ENCODE measurements around the gene DOK7. TPM values are rescaled to one million over a fixed set of nuclear protein-coding genes. Genes with fewer than 3 reads are reported as not detected.

Gene DOK7
- total RNA-seq, 2 experiments from 2014 or later, result not detected

DNA sequence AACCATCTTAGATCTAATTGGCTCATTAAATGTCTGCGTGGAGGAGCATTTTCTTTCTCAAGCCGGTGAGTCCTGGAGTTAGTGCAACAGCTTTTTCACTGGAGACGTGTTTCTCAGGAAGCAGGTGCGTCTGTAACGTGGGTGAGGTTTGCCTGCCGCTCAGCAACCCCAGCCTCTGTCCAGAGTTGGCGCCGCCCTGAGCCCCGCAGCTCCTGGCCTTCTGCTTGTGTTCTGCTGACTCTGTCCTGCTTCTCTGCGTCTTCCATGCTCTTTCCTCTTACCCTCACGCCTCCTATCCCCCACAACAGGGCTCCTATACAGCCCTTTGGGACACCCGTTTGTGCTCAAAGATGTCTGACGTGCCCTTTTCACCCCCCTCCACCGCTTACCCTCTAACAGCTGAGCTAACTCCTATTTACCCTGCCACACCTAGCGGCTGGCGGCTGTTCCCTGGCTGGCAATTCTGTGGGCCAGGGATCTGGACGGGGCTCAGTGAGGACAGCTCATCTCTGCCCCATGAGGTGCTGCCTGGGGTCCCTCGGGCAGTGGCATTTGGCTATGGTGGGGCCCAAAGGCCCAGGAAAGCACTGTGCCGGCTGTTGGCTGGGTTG, 18.8 kb downstream of the DOK7 start:
- ChIA-PET CTCF (interaction anchor here (1.2 to 2.1 kb wide), 3 partner anchors 12 to 136 kb away, joined by 4 to 7 read pairs (median 5); no protein-coding TSS in a partner anchor), POLR2A (no interaction called here)

DNA sequence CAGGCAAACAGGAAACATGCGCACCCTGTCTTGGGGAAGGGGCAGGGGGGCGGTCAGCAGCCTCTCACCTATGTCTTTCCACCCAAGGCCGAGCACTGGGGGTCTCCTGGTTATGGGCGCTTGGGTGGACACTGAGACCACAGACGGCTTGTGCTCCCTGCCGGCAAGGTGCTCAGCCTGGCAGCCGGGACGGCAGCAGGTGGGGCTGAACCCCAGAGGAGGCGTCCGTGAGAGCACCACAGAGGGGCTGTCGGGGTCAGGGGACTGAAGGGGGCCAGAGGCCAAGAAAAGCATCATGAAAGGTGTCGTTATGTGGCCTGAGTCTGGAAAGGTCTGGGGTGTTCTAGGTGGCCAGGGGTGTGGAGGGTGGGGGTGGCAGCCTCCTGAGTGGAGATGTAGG, 19.6 kb downstream of the DOK7 start:
- POLR2A ChIA-PET, result no interaction called here
- CTCF ChIA-PET, result no interaction called here

DNA sequence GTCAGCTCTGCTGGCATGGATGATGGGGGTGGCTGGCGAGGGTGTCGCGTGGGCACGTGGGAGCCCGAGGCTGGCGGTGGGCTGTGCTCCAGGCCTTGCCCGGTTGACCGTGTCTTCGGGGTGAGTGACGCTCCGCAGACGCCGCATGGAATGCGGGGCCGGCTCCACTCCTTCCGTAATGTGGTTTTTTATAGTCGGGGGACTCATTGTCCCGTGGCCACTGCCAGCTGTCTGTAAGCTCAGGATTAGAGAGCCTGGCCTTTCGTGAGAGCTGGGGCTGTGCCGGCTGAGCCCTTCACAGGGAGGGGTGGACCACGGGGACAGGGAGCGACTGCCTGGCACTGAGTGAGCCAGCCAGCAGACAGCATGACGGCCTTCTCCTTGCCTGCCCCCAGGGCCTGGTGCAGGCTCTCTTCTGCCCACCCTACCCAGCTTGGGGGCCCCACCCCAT, 20.4 kb downstream of the DOK7 start:
- ChIA-PET CTCF (no interaction called here), POLR2A (no interaction called here)

DNA sequence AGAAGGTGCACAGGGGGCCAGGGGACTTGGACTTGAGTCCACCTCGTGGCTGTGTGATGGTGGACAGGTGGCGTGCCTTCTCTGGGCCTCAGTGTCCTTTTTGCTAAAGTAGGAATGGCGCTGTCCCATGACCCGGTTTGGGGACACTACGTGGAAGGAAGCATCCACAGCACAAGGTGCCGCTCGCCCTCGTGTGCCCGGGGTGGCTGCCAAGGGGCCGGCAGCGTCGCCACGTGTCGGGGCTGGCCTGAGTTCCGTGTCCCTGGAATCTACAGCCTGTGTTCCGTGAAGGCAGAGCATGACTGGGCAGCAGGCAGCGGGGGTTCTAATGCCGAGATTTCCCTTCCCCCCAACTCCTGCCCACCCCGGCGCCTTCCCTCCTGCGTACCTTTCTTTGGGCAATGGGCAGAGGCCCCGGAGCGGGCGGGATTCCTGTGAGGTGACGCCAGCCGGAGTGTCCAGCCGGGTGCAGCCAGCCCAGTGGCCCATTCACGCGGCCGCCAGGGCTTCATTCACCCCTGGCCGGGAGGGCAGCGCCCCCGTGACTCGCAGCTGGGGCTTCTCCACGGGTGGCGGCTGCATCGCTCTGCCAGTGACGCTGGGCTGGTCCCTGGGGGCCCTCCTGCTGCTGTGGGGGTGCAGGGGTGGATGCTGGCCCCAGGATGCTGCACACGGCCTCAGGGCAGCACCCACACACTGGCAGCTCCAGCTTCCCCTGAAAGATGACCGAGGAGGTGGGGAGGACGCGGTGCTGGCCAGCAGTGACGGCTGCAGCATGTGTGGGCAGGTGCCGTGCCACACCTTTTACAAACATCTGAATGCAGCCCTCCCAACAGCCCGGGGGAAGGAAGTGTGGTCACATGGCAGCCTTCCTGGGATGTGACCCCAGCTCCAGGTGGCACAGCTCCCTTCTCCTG, 21.2 kb downstream of the DOK7 start:
- CTCF ChIA-PET, result no interaction called here
- POLR2A ChIA-PET, result no interaction called here

DNA sequence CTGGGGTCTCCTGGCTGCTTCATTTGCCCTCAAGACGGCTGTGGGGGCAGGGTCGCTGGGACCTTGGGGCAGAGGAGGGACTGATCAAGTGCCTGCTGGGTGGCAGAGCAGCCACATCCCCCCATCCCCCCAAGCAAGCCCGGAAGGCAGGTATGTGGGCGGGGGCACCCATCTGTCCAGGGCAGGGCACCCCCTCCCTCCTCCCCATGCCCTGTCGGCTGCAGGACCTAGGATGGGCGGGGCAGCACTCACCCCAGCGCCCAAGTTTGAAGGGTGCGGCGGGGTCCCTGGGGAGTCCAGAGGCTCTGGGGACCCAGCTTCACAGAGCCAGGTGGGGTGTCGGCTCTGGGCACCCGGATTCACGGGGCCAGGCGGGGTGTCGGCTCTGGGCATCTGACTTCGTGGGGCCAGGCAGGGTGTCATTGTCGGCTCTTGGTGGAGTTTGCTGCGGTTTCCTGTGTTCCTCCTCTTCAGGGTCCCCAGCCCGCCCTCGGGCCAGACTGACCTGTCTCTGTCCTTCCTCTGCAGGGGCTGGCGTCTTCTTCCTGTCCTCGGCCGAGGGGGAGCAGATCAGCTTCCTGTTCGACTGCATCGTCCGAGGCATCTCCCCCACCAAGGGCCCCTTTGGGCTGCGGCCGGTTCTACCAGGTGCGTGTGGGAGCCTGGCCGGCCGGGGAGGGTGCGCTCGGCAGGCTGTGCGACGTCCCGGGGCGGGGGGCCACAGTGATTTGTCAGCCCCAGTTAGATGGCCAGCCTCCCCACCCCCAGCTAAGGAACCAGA, 22.1 kb downstream of the DOK7 start:
- ChIA-PET POLR2A (no interaction called here), CTCF (no interaction called here)

DNA sequence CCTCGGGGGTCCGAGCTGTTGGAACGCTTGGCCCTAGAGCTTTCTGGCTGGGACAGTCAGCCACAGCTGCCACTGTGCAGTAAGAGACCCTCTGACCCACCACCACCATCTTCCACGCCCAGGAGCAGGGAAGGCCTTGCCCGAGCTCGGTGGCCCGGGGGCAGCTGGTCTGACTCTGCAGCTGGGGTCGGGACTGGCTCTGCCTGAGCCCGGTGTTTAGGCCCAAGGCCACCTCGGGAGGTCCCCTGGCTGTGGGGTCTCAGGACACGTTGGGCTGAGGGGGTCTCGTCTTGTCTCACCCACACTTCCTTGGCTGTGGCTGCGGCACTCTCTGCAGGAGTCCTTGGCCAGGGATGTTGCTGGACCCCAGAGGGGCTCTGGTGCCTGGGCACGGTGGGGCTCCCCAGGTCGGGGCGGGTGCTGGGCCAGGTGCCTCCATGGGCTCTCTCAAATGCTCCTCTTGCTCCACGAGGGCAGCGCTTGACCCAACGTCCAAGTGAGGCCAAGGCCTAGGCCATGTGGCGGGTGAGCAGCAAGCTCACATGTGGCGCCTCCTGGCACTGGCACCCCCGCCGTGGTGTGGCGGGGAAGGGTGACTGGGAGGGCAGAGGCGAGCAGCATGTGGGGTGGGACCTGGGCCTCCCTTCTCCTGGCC, 22.9 kb downstream of the DOK7 start:
- CTCF ChIA-PET, result interaction anchor here (0.6 kb wide), 1 partner anchor 12 kb away, joined by 3 read pairs; no protein-coding TSS in a partner anchor
- POLR2A ChIA-PET, result no interaction called here

DNA sequence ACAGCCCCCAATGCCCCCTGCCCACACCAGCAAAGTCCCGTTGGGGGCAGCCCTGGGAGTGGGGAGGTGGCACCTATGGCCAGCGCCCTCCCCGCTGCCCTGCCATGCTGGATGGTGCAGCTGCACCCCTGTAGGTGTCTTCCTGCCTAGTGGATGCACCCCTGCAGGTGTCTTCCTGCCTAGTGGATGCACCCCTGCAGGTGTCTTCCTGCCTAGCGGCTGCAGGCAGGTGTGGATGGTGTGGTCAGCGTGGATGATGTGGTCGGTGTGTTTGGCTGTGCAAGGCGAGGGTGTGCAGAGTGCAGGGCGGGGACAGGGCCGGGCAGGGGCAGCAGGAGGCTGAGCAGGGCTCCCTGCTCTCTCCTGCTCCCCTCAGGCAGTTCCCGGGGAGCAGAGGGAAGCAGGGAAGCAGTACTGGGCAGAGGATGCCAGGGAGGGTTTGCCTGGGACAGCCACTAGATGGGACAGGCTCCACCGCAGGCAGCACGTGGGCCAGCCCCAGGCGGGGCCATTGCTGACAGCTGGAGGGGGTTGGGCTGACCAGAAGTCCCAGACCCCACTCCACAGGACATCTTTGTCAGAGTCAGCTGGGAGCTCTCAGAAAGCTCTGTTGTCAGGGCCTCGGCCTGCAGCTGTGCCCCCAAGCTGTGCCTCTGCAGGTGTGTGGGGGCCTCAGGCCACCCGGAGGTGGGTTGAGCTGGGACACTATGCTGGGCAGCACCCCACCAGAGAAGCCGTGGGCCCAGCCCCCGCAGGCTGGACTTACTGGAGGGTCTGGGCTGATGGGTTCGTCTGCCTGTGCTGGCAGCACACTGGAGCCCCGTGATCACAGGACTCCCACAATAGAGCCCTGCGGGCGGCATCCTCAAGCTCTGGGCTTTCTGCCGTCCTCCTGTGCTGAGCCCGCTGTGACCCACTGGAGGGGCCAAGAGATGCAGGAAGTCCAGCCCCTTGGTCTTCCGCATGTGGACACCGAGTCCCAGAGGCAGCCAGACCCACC, 23.7 kb downstream of the DOK7 start:
- ChIA-PET POLR2A (no interaction called here), CTCF (no interaction called here)

DNA sequence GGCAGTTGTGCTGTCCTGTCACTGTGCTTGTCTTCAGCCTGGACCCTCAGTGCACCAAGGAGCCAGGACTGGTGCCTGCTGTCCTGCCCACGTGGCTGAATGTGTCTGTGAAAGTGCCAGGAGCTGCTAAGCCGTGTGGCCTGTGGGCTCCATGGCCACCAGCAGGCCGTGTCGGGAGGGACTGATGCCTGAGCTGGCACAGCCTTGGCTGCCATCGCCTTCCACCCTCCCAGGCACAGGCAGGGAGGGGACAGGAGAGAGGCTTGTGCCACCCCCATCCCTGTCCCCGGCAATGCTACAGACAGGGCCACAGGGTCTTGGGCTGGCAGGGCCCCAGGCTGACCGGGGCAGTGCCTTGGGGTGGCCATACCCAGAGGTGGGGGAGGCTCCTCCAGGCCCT, 24.8 kb downstream of the DOK7 start:
- ChIA-PET CTCF (no interaction called here), POLR2A (no interaction called here)

DNA sequence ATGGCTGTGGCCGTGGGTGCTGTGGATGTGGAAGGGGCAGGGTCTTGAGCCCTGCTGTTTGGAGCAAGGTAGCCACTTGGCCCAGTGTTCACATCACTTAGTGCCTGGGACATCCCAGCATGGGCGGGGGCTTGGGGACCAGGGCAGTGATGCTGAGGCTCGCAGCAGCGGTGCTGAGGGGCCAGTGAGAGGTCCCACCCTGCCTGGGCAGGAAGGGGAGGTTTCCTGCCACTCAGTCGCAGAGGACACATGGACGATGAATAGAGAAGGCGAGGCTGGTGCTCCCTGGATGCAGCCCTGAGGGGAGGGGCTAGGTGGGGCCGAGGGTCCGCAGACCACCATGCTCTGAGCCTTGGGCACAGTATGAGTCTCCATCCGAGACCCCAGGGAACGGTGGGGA, 25.7 kb downstream of the DOK7 start:
- CTCF ChIA-PET, result no interaction called here
- POLR2A ChIA-PET, result no interaction called here

DNA sequence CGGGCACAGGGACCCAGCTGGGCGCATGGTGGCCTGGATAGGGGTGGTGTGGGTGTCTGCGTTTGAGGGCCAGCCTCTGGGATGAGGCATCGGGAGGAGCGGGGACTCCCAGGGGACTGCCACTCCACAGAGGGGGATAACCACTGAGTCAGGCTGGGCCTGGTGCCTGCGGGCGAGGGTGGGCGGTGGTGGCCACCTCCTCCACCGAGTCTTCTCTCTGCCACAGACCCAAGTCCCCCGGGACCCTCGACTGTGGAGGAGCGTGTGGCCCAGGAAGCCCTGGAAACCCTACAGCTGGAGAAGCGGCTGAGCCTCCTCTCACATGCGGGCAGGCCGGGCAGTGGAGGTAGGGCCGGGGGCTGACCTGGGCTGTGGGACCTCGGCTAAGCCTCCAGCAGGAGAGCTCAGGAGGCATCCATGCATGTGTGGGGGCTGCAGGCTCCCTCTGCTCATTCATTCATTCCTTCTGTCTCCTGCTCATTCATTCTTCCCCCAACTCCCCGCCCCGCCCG, 26.4 kb downstream of the DOK7 start:
- POLR2A ChIA-PET, result no interaction called here
- CTCF ChIA-PET, result no interaction called here

DNA sequence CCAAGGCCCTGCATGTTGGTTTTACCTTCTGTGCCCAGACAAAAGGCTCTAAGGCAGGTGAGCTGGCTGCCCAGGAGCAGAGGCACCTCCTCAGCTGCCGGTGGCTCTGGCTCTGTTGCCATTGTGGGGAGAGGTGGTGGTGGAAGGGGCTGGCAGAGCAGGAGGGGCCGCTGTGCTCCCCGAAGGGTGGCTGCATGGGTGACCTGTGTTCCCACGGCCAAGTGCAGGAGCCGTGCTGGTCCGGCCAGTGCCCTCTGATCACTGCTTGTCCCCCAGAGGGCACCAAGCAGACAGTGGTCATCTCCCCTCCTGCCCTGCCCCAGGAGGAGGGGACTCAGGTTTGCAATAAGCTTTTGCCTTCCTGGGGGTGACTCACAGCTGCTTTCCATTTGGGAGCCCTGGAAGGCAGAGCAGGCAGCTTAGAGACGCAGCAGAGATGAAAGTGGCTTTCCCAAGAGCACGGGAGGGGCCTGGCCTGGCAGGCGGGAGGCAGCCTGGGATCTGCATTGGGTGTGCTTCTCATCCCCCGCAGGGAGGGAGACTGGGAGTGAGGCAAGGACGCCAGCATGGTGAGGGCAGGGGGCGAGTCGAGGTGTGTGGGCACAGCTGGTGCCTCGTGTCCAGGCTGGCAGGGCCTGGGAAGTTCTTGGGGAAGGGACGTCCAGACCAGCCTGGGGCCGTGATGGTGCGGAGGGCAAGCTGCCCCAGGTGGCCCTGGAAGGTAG, 28.7 kb downstream of the DOK7 start:
- ChIA-PET POLR2A (no interaction called here), CTCF (interaction anchor here (0.6 kb wide), 1 partner anchor 14 kb away, joined by 3 read pairs; no protein-coding TSS in a partner anchor)

DNA sequence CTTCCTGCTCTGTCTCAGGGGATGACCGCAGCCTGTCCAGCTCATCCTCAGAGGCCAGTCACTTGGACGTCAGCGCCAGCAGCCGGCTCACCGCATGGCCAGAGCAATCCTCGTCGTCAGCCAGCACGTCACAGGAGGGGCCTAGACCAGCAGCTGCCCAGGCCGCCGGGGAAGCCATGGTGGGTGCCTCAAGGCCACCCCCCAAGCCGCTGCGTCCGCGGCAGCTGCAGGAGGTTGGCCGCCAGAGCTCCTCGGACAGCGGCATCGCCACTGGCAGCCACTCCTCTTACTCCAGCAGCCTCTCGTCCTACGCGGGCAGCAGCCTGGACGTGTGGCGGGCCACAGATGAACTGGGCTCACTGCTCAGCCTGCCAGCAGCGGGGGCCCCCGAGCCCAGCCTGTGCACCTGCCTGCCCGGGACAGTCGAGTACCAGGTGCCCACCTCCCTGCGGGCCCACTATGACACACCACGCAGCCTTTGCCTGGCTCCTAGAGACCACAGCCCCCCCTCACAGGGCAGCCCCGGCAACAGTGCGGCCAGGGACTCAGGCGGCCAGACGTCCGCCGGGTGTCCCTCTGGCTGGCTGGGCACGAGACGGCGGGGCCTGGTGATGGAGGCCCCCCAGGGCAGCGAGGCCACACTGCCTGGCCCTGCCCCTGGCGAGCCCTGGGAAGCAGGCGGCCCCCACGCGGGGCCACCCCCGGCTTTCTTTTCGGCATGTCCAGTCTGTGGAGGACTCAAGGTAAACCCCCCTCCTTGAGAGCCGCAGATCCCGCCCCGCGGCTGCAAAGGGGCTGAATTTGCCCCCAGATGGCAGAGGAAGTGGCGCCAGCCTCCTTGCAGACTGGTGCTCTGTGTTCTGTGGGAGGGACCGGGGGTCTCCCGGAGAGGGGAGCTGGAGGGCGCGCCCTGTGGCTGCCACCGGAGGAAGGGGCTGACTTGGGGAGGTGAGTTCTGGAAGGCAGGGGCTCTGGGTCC, 29.9 kb downstream of the DOK7 start:
- POLR2A ChIA-PET, result no interaction called here
- CTCF ChIA-PET, result interaction anchor here (1.0 kb wide), 1 partner anchor 12 kb away, joined by 5 read pairs; no protein-coding TSS in a partner anchor

DNA sequence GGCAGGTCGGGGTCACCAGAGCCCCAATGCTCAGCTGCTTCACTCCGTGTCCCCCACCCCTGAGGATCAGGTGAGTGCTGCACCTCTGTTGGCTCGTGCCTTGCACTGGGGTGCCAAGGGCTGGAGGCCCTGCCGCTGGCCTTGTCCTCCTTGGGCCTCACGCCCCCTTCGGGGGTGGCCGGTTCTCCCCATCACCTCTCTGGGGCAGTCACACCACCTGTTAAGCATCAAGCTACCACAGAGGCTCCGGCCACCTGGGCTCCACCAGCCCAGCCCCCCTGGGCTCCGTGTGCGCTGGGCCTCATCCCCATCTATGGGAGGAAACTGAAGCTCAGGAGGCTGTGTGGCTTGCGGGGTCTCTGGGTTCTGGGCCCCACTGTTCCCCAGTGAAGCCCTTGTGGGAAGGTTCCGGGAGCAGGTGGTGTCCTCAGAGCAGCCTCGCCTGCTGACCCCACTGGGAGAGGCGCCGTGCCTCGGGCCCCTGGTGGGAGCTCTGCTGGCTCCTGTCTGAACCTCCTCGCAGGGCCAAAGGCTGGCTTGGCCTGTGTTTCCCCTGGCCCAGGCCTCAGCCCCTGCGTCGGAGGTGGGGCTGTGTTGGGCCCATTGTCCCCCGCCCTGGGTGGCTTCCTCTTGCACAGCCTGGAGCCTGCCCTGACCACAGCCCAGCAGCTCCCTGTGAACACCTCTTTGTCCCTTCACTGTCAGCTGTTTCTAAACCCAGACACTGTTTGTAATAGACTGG, 30.8 kb downstream of the DOK7 start:
- POLR2A ChIA-PET, result no interaction called here
- CTCF ChIA-PET, result interaction anchor here (1.0 kb wide), 1 partner anchor 13 kb away, joined by 5 read pairs; no protein-coding TSS in a partner anchor

DNA sequence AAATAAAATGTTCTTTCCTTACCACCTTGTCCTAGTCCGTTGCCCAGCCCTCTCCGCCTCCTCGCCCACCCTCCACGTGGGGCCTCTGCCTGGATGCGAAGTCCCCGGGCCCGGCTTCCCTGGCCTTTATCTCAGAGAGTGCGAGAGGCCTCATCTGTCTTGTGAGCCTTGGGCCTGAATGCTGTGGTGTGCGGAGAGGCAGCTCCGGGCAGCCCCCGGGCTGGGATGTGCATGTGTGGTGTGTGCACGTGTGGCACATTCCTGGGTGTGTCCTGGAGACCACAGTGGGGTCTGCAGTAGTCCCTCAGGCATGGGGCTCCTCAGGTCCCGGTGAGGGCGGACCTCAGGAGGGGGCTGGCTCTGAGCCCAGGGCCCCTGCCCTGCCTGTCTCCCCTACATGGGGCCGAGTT, 31.4 kb downstream of the DOK7 start:
- POLR2A ChIA-PET, result no interaction called here
- CTCF ChIA-PET, result interaction anchor here (1.0 kb wide), 1 partner anchor 14 kb away, joined by 5 read pairs; no protein-coding TSS in a partner anchor

DNA sequence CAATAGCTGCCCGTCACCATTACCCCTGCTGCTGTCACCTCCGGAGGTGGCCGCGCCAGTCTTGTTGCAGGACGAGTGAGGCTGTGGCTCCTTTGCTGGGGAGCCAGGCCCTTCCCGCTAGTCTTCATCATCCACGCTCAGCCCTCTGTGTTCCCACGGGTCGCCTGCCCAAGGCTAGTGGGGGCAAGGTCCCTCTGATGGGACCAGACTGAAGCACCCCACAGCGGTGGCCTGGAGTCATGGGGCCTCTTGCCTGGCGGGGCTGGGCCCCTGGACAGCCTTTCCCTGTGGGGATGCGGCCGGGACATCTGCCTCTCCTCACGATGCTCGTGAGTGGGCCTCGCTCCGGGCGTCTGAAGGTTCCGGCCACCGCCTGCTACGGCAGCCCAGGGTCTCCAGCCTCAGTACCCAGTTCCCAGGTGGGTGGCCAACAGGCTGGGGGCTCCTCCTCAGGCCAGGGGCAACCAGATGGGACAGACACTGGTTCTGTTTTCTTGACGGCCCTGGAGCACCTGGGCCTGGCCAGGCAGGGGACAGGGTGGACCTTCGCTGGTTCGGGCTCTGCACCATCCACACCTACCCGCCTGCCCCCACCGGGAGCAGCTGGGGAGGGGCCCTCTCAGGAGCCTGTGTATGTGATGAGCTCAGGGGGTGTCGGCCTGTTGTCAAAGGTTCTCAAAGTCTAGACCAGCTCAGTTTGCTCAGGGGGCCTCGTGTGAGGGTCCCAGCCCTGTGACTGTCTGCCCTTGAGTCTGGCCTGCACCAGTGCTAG, 32.3 kb downstream of the DOK7 start:
- ChIA-PET POLR2A (no interaction called here), CTCF (no interaction called here)

All from activated CD8-positive, alpha-beta memory T cell treated with anti-CD3 and anti-CD28 coated beads for 36 hours (primary cell).